ENCODE measurements around the gene POC1A.

GRCh38 chr3:52130966-52131622 is 23.1 kb downstream of the POC1A start:
- no peak for TF ChIP-seq YY1 (IDR thresholded peaks at IDR 0.05; ENCODE audit: insufficient read depth, insufficient read length)
- no peak for TF ChIP-seq ZNF274 (IDR thresholded peaks at IDR 0.05; ENCODE audit: low read depth, low read length)
- no peak for TF ChIP-seq SUZ12 (IDR thresholded peaks at IDR 0.05; ENCODE audit: extremely low read depth, insufficient read depth, insufficient read length)

Data from NT2/D1 (cell line).